ENCODE data around the gene NFYB.
A peak's percentile ranks its signal among the peaks of the same experiment; 100 is the strongest.
"Not testable (repeated sequence)": the region's sequence is repeated elsewhere in the genome, so short reads cannot be mapped to it uniquely, and the experiment has no call there.

NFYB gene

GRCh38 chr12:104137902-104138796 lies at the start of gene NFYB:
Gene NFYB (minus strand): TSS chr12:104138210. CDS start chr12:104135453, 2,757 bp downstream.
- DNase-seq: peak; percentile 96

GRCh38 chr12:104187446-104188155 lies 49.6 kb upstream of the NFYB start:
- DNase-seq: no peak

GRCh38 chr12:104183443-104183842 lies 45.4 kb upstream of the NFYB start:
- no peak for DNase-seq

DNA sequence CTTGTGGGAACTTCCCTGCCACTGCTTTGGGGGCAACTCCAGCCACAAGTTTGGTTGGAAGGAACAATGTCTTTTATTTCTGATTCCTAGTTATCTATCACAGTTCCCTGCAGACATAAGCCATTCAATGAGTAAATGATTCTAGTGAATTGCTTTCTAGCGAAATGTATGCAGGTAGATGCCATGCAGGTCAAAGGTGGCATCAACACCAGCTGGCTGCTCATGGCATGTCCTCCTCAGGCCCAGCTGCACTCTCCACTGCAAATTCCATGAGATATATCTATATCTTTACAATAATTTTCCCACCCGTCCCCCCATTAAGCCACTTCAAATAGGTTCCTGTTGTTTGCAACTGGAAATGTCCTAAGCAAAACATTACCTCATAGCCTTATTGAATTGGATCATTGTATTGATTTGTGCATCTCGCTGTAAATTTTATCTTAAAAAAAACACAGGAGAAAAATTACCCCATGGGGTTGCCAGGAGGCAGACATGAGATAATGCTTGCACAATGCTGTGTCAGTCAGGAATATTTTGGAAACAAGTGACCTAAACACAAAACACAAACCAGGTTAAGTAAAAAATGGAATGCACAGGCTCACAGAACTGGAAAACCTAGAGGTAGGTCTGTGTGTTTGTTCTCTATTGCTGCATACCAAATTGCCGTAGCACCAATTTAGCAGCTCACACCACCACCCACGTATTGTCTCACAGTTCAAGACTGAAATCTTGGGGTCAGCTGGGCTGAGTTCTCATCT lies 44.8 kb upstream of the NFYB start:
- DNase-seq: no peak

- no peak for DNase-seq
Observed at GRCh38 chr12:104182144-104182543, 44.1 kb upstream of the NFYB start.

DNA sequence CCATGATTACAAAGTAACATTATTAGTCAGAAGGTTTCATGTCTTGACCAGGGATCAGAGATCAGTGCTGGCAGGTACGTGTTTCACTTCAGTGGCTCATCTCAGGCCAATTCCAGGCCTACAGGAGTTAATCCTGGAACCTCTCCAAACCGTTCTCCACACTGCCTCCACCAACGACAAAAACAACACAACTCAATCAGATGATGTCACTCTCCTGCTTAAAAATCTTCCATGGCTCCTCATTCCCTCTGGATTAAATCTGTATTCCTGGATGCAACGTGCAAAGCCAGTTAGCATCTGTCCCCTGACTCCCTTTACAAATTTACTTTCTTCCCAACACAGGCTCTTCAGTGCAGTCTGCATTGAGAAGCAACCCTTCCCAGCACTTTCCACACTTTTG lies 43.3 kb upstream of the NFYB start:
- no peak for DNase-seq

GRCh38 chr12:104180374-104180773 lies 42.4 kb upstream of the NFYB start:
- no peak for DNase-seq

DNA sequence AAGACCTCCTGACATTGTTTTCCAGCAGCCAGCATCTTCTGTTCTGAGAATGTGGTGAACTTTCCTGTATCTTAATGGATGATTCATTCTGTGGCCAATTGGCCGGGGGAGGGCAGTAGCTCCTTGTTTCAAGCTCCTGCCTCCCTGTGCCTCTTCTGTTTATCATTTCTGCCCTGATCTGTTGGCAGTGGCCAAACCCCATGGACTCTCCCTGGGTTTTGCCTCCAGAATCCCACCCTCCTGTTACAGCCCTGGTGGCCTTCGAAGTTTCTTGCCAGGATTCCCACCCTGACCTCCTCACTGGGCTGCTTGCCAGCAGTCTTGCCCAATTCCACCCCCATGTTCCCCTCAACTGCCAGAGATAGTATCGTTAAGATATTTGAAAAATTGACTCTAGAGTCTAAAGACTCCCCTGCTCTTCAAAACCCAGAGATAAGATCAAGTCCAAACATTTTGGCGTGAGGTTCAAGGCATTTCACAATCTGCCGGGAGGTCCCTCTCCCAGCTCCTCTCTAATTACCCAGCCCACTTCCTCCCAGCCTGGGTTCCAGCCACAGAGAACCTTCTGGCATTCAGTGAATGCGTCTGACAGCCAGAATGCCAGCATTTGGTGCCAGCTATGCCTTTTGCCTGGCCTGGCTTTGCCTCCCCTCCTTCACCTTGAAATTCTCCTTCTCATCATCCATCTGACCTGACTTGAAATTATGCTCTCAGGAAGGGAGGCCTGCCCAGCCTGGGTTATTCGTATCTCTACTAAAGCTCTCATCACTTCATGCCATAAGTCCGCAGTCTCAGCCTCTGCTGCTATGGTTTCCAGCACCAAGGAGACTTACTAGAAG lies 39.9 kb upstream of the NFYB start:
- no peak for DNase-seq

DNA sequence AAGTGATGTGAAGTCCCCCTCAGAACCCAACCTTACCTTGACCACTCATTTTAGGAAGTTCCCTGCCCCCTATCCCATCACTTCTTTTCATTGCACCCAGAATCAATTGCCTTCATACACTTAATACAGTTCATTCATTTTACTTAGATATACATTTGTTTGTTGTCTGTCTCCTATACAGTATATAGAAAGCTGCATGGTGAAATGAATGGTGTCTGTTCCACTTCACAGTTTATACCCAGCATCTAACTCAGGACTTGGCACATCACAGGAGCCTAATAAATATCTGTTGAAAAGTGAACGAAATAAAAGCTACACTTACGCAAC lies 39.3 kb upstream of the NFYB start:
- no peak for DNase-seq

DNA sequence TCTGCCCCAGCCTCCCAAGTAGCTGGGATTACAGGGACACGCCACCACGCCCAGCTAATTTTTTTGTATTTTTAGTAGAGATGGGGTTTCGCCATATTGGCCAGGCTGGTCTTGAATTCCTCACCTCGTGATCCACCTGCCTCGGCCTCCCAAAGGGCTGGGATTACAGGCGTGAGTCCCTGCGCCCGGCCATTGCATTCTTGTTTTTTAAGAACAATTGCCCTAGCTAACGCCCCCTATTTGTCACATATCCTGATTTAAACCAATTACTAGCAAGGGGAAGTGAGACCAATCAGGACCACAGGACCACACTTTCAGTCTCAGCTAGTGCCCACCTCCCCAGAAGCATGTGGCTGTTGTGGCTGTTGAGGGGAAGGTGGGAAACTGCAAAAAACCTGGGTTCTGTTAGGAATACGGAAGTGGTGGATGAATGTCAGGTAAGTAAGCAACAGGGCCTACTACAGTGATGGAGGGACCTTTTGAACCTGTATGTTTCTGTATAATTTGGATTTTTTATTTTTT lies 37.8 kb upstream of the NFYB start:
- no peak for DNase-seq

DNA sequence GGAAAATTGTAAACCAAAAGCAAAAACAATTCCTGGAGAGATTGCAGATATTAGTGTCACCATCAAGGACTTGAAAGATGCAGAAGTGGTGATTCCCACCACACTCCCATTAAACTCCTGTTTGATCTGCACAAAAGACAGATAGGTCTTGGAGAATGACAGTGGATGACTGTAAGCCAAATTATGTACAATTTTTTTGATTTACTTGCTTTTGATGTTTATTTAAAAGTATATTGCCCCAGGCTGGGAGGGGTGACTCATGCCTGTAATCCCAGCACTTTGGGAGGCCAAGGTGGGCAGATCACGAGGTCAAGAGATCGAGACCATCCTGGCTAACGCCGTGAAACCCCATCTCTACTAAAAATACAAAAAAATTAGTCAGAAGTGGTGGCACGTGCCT lies 35.8 kb upstream of the NFYB start:
- DNase-seq: not testable (repeated sequence)

DNA sequence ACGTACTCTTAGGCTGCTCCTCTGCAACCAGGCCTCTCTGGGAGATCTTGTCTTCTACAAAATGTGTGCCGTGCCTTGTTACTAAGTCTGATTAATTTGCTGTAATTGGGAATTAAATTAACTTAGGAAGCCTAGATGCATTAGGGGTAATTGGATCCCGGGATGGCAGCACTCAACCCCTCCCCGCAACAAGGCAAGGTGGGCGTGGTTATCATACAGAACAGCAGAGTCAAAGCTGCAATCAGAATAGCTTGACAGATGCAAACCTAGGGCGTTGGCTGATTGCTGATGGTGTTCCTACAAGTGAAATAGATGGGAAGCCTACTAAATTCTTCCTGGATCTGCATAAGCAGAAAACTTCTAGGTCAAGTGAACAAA lies 34.5 kb upstream of the NFYB start:
- no peak for DNase-seq

- DNase-seq: no peak
Observed at GRCh38 chr12:104171785-104172569, 34.0 kb upstream of the NFYB start.

- no peak for DNase-seq
Observed at GRCh38 chr12:104168596-104168995, 30.6 kb upstream of the NFYB start.

DNA sequence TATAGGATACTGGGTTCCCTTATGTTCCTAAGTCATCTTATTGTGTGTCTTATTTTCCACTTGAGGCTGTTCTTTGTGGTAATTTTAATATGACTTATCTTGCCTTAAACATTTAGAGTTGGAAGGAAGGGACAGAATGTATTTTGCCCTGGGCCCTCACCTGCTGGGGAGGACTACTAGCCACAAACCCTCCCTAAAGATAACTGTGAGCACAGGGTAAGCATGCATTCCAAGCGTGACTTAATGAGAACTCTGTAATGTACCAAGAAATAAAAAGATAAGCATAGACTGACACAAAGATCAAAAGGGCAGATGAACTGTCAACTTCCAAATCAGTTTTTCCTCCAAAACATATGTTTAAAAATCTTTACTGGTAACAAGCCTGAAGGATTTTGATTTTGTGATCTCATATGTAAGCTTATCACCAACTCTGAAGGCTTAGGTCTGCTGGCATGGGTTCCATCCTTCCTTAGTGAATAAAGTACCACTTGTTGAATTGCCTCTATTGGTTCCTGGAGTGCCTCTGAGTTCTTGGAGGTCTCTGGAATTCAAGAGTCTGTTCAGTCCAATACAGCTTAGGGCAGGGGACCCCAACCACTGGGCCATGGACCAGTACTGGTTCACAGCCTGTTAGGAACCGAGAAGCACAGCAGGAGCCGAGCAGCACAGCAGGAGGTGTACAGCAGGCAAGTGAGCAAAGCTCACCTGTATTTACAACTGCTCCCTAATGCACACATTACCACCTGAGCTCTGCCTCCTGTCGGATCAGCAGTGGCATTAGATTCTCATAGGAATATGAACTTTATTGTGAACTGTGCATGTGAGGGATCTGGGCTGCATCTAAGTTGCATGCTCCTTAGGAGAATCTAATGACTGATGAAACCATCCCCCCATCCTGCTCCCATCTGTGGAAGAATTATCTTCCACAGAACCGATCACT lies 29.8 kb upstream of the NFYB start:
- no peak for DNase-seq

DNA sequence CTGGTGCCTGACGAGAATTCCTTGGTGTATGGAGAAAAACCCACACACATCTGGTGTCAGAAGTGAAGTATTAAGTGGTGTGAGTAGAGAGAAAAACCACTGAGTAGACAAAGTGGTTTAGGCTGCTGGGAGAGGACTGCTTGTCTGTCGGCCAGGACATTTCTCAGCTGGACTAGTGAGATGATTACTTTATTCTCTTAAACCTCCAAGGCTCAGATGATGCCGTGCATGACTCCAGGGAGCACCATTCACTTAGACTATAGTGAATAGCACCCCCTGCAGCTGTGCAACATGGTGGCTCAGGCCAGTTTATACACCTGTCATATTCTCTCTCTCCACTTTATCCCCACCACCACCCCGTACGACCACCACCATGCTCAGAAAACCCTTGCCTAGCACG lies 28.5 kb upstream of the NFYB start:
- DNase-seq: no peak

GRCh38 chr12:104165801-104166200 lies 27.8 kb upstream of the NFYB start:
- no peak for DNase-seq

- DNase-seq: no peak
Observed at GRCh38 chr12:104164634-104165033, 26.6 kb upstream of the NFYB start.

- DNase-seq: no peak
Observed at GRCh38 chr12:104163631-104164030, 25.6 kb upstream of the NFYB start.

GRCh38 chr12:104163028-104163427 lies 25.0 kb upstream of the NFYB start:
- not testable (repeated sequence) for DNase-seq
